Measurements from ENCODE around the gene TCHP. TPM values are rescaled to one million over a fixed set of nuclear protein-coding genes. Genes with fewer than 3 reads are reported as not detected.
A peak's percentile ranks its signal among the peaks of the same experiment; 100 is the strongest.
"Not testable (repeated sequence)": the region's sequence is repeated elsewhere in the genome, so short reads cannot be mapped to it uniquely, and the experiment has no call there.

Gene TCHP
- total RNA-seq, 2 donors from 2014 or later = 26.1 to 31.9 TPM

- WGBS, 2 experiments (ENCODE audit: insufficient coverage in 1 of 2, insufficient read length in 1 of 2) = 91% methylated on average over 17 of the region's 17 CpGs
- no peaks in the 10 kb centered on the region for H3K27me3 Mint-ChIP-seq (ENCODE audit: insufficient read depth)
- H3K36me3 Mint-ChIP-seq (ENCODE audit: low read depth) = peaks cover 13% of the 10 kb centered on the region
- TF ChIP-seq CTCF (conservative IDR thresholded peaks at IDR 0.05) = no peak
- Histone ChIP-seq H3K4me3 (ENCODE audit: low read length) (no peak overlapping the region), H3K36me3 (ENCODE audit: control insufficient read depth, insufficient read depth, low read length) (peaks cover 9% of the 10 kb centered on the region), H3K9ac (ENCODE audit: extremely low read depth, low read length, poor library complexity, severe bottlenecking) (no peak overlapping the region), H3K27ac (ENCODE audit: low read depth, low read length) (no peak overlapping the region), H3K4me1 (ENCODE audit: control insufficient read depth, insufficient read depth, low read length) (no peaks in the 10 kb centered on the region), H3K27me3 (ENCODE audit: control insufficient read depth, insufficient read depth, low read length, poor library complexity, severe bottlenecking) (no peaks in the 10 kb centered on the region), H3K9me3 (ENCODE audit: control insufficient read depth, low read length) (no peaks in the 10 kb centered on the region)
- no peak for DNase-seq
- H3K9me3 Mint-ChIP-seq = no peaks in the 10 kb centered on the region
- no peak overlapping the region for H3K4me3 Mint-ChIP-seq
- no peak overlapping the region for H3K27ac Mint-ChIP-seq
- H3K4me1 Mint-ChIP-seq = peaks cover 9% of the 10 kb centered on the region
These were observed 38.3 kb upstream of the TCHP start for GRCh38 chr12:109861689-109862314.

- 90 to 91% methylated on average over 5 to 9 of the region's 9 CpGs for WGBS, 2 experiments (ENCODE audit: insufficient coverage in 1 of 2, insufficient read length in 1 of 2)
- not testable (repeated sequence) for H3K9me3 Mint-ChIP-seq; H3K4me1 Mint-ChIP-seq; H3K4me3 Mint-ChIP-seq; H3K27me3 Mint-ChIP-seq (ENCODE audit: insufficient read depth); H3K9ac ChIP-seq (ENCODE audit: extremely low read depth, low read length, poor library complexity, severe bottlenecking); DNase-seq; H3K27ac Mint-ChIP-seq; H3K36me3 ChIP-seq (ENCODE audit: control insufficient read depth, insufficient read depth, low read length); H3K27ac ChIP-seq (ENCODE audit: low read depth, low read length); H3K4me3 ChIP-seq (ENCODE audit: low read length); H3K4me1 ChIP-seq (ENCODE audit: control insufficient read depth, insufficient read depth, low read length); H3K27me3 ChIP-seq (ENCODE audit: control insufficient read depth, insufficient read depth, low read length, poor library complexity, severe bottlenecking); H3K9me3 ChIP-seq (ENCODE audit: control insufficient read depth, low read length)
- peaks cover 14% of the 10 kb centered on the region for H3K36me3 Mint-ChIP-seq (ENCODE audit: low read depth)
These were observed 37.6 kb upstream of the TCHP start for GRCh38 chr12:109862491-109862890.

- H3K9ac ChIP-seq (ENCODE audit: extremely low read depth, low read length, poor library complexity, severe bottlenecking) = no peak overlapping the region
- no peaks in the 10 kb centered on the region for H3K9me3 ChIP-seq (ENCODE audit: control insufficient read depth, low read length)
- H3K4me1 Mint-ChIP-seq = peaks cover 9% of the 10 kb centered on the region
- H3K27ac Mint-ChIP-seq = peak overlapping the region; percentile 18
- no peak overlapping the region for H3K4me3 Mint-ChIP-seq
- H3K4me3 ChIP-seq (ENCODE audit: low read length) = no peak overlapping the region
- no peaks in the 10 kb centered on the region for H3K27me3 ChIP-seq (ENCODE audit: control insufficient read depth, insufficient read depth, low read length, poor library complexity, severe bottlenecking)
- H3K36me3 Mint-ChIP-seq (ENCODE audit: low read depth) = peaks cover 7% of the 10 kb centered on the region
- no peaks in the 10 kb centered on the region for H3K27me3 Mint-ChIP-seq (ENCODE audit: insufficient read depth)
- no peaks in the 10 kb centered on the region for H3K9me3 Mint-ChIP-seq
- no peak for DNase-seq
- H3K4me1 ChIP-seq (ENCODE audit: control insufficient read depth, insufficient read depth, low read length) = no peaks in the 10 kb centered on the region
- peak overlapping the region; percentile 22 for H3K27ac ChIP-seq (ENCODE audit: low read depth, low read length)
- TF ChIP-seq CTCF (conservative IDR thresholded peaks at IDR 0.05) = no peak
- H3K36me3 ChIP-seq (ENCODE audit: control insufficient read depth, insufficient read depth, low read length) = no peaks in the 10 kb centered on the region
- WGBS, 2 experiments (ENCODE audit: insufficient coverage in 1 of 2, insufficient read length in 1 of 2) = 81 to 83% methylated on average over 6 to 9 of the region's 9 CpGs
These were observed 36.0 kb upstream of the TCHP start for GRCh38 chr12:109863847-109864712.
